Measurements from ENCODE around the gene ERC1.
A peak's percentile ranks its signal among the peaks of the same experiment; 100 is the strongest.

Gene ERC1

DNA sequence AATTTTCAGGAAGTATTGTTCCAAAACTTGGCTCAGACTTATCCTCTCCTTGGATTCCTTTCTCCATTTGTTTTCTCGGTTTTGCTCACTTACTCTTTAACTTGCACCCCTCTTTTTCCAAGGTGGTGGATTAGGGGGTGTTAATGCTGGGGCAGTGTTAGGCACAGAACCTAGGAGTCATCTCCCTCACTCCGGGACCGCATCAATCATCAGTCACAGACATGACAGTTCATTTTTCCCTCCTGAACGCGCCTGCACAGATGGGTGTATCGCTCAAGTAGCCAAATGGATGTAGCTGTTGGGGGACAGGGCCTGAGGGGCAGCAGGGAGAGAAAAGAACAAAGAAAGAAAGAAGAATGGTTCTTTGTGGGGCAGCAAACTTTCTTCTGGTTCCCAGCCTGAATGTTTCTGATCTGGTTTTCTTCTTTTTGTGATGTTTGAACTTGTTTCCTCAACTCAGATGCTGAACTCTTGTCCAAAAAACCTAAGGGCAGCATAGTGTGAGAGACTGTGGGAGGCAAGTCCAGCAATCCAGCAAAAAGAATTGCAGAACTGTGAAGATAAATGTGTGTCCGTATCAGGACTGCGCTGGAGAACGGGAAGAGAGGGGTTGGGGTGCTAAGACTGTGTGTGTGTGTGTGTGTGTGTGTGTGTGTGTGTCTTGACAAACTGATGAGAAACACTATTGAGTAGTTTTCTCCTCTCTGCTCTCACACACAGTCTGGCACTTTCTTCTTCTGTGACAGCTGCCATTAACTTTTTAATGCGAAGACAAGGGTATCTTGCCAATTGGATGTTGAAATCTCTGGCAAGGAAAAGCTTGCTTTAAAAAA, 472.3 kb downstream of the ERC1 start:
- no peak for DNase-seq

DNA sequence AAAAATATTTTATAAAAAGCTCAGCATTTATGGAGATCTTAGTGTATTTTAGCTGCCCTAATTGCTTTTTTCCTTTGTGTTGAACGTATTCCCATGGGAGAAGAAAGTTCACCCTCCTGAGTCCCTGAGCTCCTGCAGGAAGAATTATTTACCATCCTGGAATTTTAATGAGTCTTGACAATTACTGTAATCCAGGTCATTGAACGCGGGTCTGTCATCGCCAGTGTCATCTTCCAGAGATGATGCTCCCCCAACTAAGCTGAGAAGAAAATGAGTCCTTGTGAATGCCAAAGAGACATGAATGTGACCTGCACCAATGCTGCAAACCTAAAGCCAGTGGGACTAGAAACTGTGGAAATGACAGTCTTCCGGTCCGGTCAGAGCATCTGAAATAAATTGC, 473.9 kb downstream of the ERC1 start:
- no peak for DNase-seq

- DNase-seq, result no peak
These were observed 475.0 kb downstream of the ERC1 start for GRCh38 chr12:1465990-1466389.

- DNase-seq, result no peak
These were observed 475.6 kb downstream of the ERC1 start for GRCh38 chr12:1466481-1467154.

DNA sequence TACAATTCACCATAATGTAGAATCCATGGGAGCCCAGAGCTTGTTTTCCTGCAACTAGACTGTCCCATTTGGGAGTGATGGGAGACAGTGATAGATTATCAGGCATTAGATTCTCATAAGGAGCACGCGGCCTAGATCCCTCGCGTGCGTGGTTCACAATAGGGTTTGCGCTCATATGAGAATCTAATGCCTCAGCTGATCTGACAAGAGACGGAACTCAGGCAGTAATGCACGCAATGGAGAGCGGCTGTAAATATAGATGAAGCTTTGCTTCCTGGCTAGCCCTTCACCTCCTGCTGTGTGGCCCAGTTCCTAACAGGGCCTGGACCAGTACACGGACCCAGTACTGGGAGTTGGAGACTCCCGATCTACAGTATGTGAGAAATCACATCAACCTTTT, 476.7 kb downstream of the ERC1 start:
- no peak for DNase-seq

DNA sequence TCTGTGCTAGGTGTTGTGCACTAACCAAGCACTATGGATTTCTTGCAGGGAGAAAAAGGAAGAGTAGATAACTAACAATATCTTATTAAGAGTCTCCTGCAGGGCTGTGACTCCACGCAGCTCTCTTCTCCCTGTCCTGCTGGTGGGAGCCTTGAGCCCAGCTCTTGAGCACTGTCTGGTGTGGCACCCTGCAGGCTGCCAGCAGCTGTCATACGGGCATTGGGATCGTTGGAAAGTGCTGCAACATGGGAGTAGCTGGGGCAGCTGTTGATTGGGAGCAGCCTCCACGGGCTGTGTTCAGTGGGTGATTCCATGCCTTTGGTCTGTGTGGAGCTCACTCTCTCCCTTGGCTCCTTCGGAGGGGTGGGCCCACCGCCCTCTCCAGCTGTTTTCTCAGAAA, 478.0 kb downstream of the ERC1 start:
- DNase-seq, result no peak

DNA sequence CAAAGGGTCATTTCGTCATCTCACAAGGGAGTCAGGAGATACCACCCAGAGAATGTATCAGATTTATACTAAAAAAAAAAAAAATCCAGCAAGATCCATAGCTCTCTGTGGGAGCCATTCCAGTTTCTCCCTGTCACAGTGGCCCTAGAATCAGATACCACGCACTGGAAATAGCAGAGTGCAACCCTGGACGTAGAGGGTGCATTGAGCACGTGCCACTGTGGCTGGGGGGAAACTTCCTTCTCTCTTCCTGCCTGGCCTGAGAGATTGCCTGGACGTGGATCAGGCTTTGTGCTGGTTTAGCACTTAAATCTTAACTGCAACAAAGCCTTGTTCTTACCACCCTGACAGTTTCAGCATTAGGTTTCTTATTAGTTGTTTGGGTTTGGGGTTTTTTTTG, 479.0 kb downstream of the ERC1 start:
- DNase-seq, result no peak

GRCh38 chr12:1471224-1471623, 480.2 kb downstream of the ERC1 start:
- no peak for DNase-seq

GRCh38 chr12:1473418-1473817, 482.4 kb downstream of the ERC1 start:
- no peak for DNase-seq

DNA sequence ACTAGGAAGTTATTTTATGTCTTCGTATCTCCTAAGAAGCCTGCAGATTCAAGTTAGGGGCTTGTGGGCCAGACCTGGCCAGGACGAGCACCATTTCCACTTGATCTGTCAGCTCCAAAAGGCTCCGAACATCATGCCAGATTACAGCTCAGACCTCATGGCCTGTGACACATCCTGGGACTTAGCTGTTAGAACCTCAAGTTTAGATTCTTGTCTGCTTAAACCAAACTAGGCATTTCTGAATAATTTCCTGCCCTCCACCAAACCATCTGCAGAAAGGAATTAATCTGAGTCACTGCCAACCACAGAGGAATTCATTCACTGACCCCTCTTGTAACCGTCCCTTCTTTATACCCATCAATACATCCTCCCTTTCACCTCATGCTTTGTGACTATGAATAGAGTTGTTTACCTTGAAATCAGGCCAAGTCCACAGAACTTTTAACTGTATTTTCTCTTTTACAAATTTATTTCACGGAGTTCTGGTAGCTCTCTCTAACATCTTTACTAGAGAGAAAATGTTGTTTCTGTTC, 483.1 kb downstream of the ERC1 start:
- DNase-seq, result no peak

DNA sequence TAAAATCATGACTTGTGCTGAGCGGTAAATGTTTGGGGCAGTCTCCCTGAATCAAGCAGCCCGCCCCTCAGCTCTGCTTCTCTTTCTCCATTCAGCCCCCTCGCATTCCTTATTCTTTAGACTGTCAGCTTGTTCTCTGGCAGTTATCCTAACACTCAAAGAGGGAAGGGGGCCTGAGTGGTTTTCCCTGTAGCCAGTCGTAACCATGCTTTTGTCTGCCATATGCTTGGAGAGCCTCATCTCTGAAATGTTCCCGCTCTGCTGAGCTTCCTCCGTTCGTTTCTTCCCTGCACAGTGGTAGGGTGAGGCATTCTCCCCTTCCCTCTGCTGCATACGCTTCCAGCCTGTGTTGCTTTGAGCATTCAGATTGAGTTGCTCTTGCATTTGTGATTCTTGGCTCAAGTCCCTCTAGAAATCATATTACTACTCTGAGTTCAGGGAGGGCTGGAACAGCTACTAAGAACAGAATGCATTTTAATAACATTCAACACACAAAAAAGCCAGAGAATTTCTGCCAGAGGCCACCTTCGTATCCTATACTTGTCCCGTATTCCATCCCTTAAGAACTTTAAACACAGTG, 483.6 kb downstream of the ERC1 start:
- DNase-seq, result no peak

- no peak for DNase-seq
These were observed 488.6 kb downstream of the ERC1 start for GRCh38 chr12:1479645-1480044.

DNA sequence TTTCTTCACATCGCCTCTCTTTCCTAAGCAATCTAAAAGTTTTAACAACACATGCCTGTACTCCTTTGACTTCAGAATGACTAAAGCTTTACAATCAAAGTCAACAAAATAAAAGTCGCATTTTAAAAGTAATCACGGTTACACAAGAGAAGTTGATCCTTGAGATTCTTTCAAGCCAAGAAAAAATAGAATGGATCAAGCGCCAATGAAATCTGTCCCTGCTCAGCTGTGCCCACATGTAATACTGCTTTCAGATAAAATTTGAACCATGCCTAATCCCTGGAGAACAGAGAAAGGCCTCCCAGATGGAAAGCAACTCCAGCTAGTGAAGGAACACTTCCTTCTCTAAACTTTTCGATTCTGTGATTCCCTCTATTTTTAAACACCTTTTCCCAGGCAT, 490.3 kb downstream of the ERC1 start:
- DNase-seq, result no peak

DNA sequence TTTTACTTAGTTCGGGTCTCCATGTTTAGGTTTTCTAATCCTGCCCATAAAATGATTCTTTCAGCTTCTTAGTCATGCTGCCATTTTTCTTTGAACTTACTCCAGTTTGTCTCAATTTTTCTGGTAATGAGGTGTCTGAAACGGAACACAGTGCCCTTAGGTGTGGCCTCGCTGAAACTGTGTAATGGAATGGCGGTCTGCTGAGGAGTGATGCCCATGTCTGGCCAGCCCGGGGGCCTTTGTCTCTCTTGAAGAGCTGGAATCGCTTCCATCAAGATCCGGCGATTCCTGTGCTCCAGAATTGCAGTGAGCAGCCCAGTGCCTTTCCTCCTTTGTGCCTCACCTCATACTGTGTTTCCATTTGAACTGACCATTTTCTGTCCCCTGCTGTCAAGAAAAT, 490.9 kb downstream of the ERC1 start:
- DNase-seq, result no peak

GRCh38 chr12:1488908-1489381, 497.9 kb downstream of the ERC1 start:
- peak in 1 of 2 donors; percentile 6 for DNase-seq

- DNase-seq, result no peak
These were observed 501.1 kb downstream of the ERC1 start for GRCh38 chr12:1491983-1492697.

- DNase-seq, result no peak
These were observed 502.9 kb downstream of the ERC1 start for GRCh38 chr12:1493781-1494565.

DNA sequence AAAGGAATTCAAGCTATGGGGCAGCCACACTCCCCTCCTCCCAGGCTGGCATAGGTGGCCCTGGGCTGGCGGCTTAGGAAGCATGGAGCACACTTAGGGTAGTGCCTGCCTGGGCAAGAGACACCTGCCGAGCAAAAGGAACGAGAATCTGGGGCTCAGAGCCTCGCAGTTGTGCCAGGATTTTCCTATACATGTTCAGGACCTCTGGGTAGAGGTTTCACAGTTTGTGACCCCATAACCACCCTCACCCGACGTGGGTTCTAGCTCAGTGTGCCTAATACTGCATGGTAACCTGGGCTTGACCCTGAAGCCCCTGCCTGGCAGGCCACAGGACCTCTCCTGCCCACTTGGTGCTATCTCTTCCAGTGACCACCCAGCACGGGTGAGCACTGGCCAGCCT, 503.8 kb downstream of the ERC1 start:
- DNase-seq, result no peak

- DNase-seq, result no peak
These were observed 505.3 kb downstream of the ERC1 start for GRCh38 chr12:1496162-1496900.

GRCh38 chr12:1497161-1497560, 506.1 kb downstream of the ERC1 start:
- no peak for DNase-seq

DNA sequence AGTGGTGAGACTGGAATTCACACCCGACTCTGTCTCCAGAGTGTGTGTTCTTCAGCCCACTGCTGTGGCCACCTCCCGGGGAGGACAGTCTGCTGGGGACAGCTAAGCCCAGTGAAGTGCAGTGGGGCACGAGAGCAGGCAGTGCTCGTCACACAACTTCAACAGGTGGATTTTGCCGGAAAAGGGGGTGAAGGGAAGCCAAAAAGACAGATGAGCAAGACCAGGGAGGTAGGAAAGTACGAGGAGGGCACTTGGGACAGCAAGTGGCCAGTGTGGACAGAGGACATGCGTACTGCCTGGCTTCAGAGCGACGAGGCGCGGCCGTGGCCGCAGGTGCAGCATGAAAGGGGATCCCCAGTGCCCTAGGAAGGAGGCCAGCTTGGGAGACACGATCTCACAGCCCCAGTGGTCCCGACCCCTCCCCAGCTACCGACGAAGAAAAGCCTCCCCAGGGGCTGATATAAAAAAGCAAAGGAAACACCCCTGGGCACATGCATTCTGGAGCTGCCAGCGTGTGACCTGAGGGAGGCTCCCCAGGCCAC, 507.2 kb downstream of the ERC1 start:
- DNase-seq, result no peak

Measured in activated CD4-positive, alpha-beta T cell treated with anti-CD3 and anti-CD28 coated beads for 4 hours (primary cell).